Endothelial cell of umbilical vein (primary cell): Measurements from ENCODE around the gene CERS6. TPM values are rescaled to one million over a fixed set of nuclear protein-coding genes. Genes with fewer than 3 reads are reported as not detected.

Experiments used
- BruUV-seq: library from RNA; stranded (reverse); fragments of 400-500 nt; replicated peaks from 2 replicates; lab custom pipeline; 2021; lab: Mats Ljungman, UMichigan
- CTCF ChIA-PET: fragments of 300-600, 350-600 bp; sonication (Branson Sonifier 250); formaldehyde crosslinking; loops from one replicate; lab custom pipeline; 2021; ENCODE audit warnings: antibody characterized with exemption, inconsistent platforms; lab: Charles Lee
- POLR2A ChIA-PET: fragments of 300-600, 350-600 bp; sonication (Branson Sonifier 250); formaldehyde crosslinking; loops from one replicate; lab custom pipeline; 2021; ENCODE audit warnings: antibody characterized with exemption, inconsistent platforms; lab: Charles Lee
- DNase-seq: peaks from one replicate; pipeline ENCODE4 v3.0.0-alpha.2; 2011; ENCODE audit warnings: low read depth, low spot score
- FAIRE-seq: peaks from 2 replicates; lab custom pipeline; 2011; peaks lifted over from hg19 to GRCh38; lab: Jason Lieb, UNC
- H2AFZ ChIP-seq: 2 replicates; pipeline ENCODE4 v1.6.0; 2012; ENCODE audit warnings: low read depth, low read length, control low read depth, inconsistent platforms
- H3K27ac ChIP-seq: 2 replicates; pipeline ENCODE4 v1.5.1; 2011; ENCODE audit warnings: low read depth, mild to moderate bottlenecking, control low read depth, low read length, moderate library complexity; ENCODE audit not compliant: insufficient read depth
- H3K27me3 ChIP-seq, 2 experiments: 2 replicates each; pipeline versions ENCODE4 v1.6.0 to v1.6.1; 2011; ENCODE audit warnings: low read length in 2 of 2, mixed read lengths in 1 of 2; ENCODE audit not compliant: control insufficient read depth in 2 of 2, insufficient read depth in 2 of 2
- H3K36me3 ChIP-seq, 2 experiments: 2 replicates in 1 of 2; 3 replicates in 1 of 2; pipeline ENCODE4 v1.5.1; 2011; ENCODE audit warnings: low read length in 2 of 2, mild to moderate bottlenecking in 1 of 2, moderate library complexity in 1 of 2; ENCODE audit not compliant: control insufficient read depth in 2 of 2, insufficient read depth in 2 of 2; ENCODE audit errors: extremely low read depth in 1 of 2
- H3K4me1 ChIP-seq: 3 replicates; pipeline ENCODE4 v1.5.1; 2011; ENCODE audit warnings: mild to moderate bottlenecking, low read length; ENCODE audit not compliant: control insufficient read depth, insufficient read depth; ENCODE audit errors: extremely low read depth
- H3K4me2 ChIP-seq: 2 replicates; pipeline ENCODE4 v1.6.1; 2011; ENCODE audit warnings: low read length, control low read depth, mixed read lengths; ENCODE audit not compliant: insufficient read depth
- H3K4me3 ChIP-seq, 3 experiments: fragments of 200-600 bp in 1 of 3; sonication (generic), shearing (Covaris generic) in 1 of 3; replicated peaks in 1 of 3; 2 replicates each; pipeline ENCODE4 v1.5.1; 2011 to 2016; ENCODE audit warnings: control low read depth in 3 of 3, low read length in 3 of 3, mild to moderate bottlenecking in 2 of 3, inconsistent platforms in 1 of 3, low read depth in 1 of 3, moderate library complexity in 1 of 3; ENCODE audit not compliant: insufficient read depth in 1 of 3
- H3K79me2 ChIP-seq: 2 replicates; pipeline ENCODE4 v1.6.0; 2012; ENCODE audit warnings: low read length, inconsistent platforms; ENCODE audit not compliant: control insufficient read depth, insufficient read depth
- H3K9ac ChIP-seq: replicated peaks from 2 replicates; pipeline ENCODE3; 2011; ENCODE audit warnings: low read length, control low read depth; ENCODE audit not compliant: insufficient read depth; ENCODE audit errors: extremely low read depth
- H3K9me1 ChIP-seq: replicated peaks from 3 replicates; pipeline ENCODE4 v1.6.0; 2011; ENCODE audit warnings: mild to moderate bottlenecking, low read length; ENCODE audit not compliant: control insufficient read depth, insufficient read depth; ENCODE audit errors: extremely low read depth
- H3K9me3 ChIP-seq: replicated peaks from 2 replicates; pipeline ENCODE4 v1.5.1; 2012; ENCODE audit warnings: low read length, inconsistent platforms; ENCODE audit not compliant: control insufficient read depth, insufficient read depth
- H4K20me1 ChIP-seq: replicated peaks from 2 replicates; pipeline ENCODE3; 2011; ENCODE audit warnings: mild to moderate bottlenecking, low read length; ENCODE audit not compliant: control insufficient read depth, insufficient read depth; ENCODE audit errors: extremely low read depth
- CTCF ChIP-seq, 2 donors: IDR thresholded peaks; 1 replicate in 1 of 2; 2 replicates in 1 of 2; pipeline ENCODE4 v1.5.1; 2011; ENCODE audit warnings: low read length in 2 of 2, mild to moderate bottlenecking in 2 of 2, moderate library complexity in 2 of 2, control low read depth in 1 of 2, inconsistent platforms in 1 of 2, low read depth in 1 of 2; ENCODE audit not compliant: insufficient read depth in 1 of 2; ENCODE audit errors: extremely low read depth in 1 of 2
- EZH2 ChIP-seq: IDR thresholded peaks from 2 replicates; pipeline ENCODE4 v1.6.1; 2012; ENCODE audit warnings: borderline replicate concordance, low read depth, mild to moderate bottlenecking, moderate library complexity, low read length, inconsistent platforms; ENCODE audit not compliant: severe bottlenecking
- FOS ChIP-seq: IDR thresholded peaks from 2 replicates; pipeline ENCODE4 v1.6.1; 2011; ENCODE audit warnings: mild to moderate bottlenecking, low read length, moderate library complexity, borderline replicate concordance; ENCODE audit not compliant: insufficient read depth
- GATA2 ChIP-seq: IDR thresholded peaks from 2 replicates; pipeline ENCODE4 v1.7.0; 2011; ENCODE audit warnings: low read depth, mild to moderate bottlenecking, moderate library complexity, mixed read lengths, low read length; ENCODE audit not compliant: insufficient read length, insufficient read depth
- JUN ChIP-seq: IDR thresholded peaks from 2 replicates; pipeline ENCODE4 v1.6.1; 2011; ENCODE audit warnings: borderline replicate concordance, low read depth; ENCODE audit not compliant: insufficient read length, insufficient read depth
- MAX ChIP-seq: IDR thresholded peaks from 2 replicates; pipeline ENCODE4 v1.6.1; 2011; ENCODE audit not compliant: insufficient read depth, insufficient read length
- MYC ChIP-seq: IDR thresholded peaks from one replicate; pipeline ENCODE4 v1.6.1; 2011; ENCODE audit warnings: mild to moderate bottlenecking, low read depth, low read length
- POLR2A ChIP-seq: IDR thresholded peaks from 2 replicates; pipeline ENCODE4 v1.6.1; 2012; ENCODE audit warnings: low read depth, mild to moderate bottlenecking, control low read depth, low read length
- POLR2AphosphoS5 ChIP-seq: IDR thresholded peaks from 2 replicates; pipeline ENCODE4 v1.6.1; 2012; ENCODE audit warnings: low read depth, mild to moderate bottlenecking, control low read depth, low read length, moderate library complexity; ENCODE audit not compliant: insufficient read depth
- dilution Hi-C: fragments of 300-500 bp; cut with MboI; formaldehyde crosslinking; loops from one replicate; pipeline ENCODE4 v1.15.0; 2019; ENCODE audit warnings: low sequenced_read_pairs; ENCODE audit not compliant: extremely low pct_ligation_motif_present
- intact Hi-C: fragments of 100-400 bp; cut with micrococcal nuclease; formaldehyde crosslinking; loops from one replicate; pipeline ENCODE4 v1.10.0; 2022
- polyA plus RNA-seq, 4 experiments: library from polyadenylated mRNA; depleted of rRNA in 3 of 4; stranded (reverse) in 3 of 4; unstranded in 1 of 4; fragments of >200 nt; gene quantifications; 2 replicates each; pipeline versions ENCODE4 v1.2.1 to v1.2.3, GENCODE V29; 2011 to 2012; ENCODE audit warnings: missing spikeins in 1 of 4
- total RNA-seq: library from RNA; stranded (reverse); gene quantifications from 2 replicates; pipeline ENCODE4 v1.2.3, GENCODE V29; 2021

CERS6 gene
- total and polyA plus RNA-seq, 2 donors (not counting 3 experiments of a cell fraction or from before 2014, with no cell fraction given) = 2.7 to 11.7 TPM

- Histone ChIP-seq H3K9me1 (no peaks in the 10 kb centered on the region), H4K20me1 (no peaks in the 10 kb centered on the region), H3K4me3 (no peak overlapping the region), H3K27ac (no peak overlapping the region), H3K79me2 (no peaks in the 10 kb centered on the region), H3K4me2 (no peak overlapping the region), H3K36me3 (no peaks in the 10 kb centered on the region), H3K9me3 (no peaks in the 10 kb centered on the region), H3K9ac (no peak overlapping the region), H3K27me3 (no peaks in the 10 kb centered on the region), H3K4me1 (peaks cover 4% of the 10 kb centered on the region), H2AFZ (no peak overlapping the region)
- ChIA-PET POLR2A (no interaction called here), CTCF (interaction anchor here (1.2 to 1.5 kb wide), 2 partner anchors 8 to 10 kb away, joined by 3 to 8 read pairs; no protein-coding TSS in a partner anchor)
- DNase-seq (no peak), FAIRE-seq (no peak)
- intact Hi-C loops (no loop called here), dilution Hi-C loops (no loop called here)
- no TSS peak for BruUV-seq
- TF ChIP-seq MAX = no peak
- no peak for TF ChIP-seq POLR2AphosphoS5
- TF ChIP-seq GATA2 = no peak
- TF ChIP-seq MYC = no peak
- TF ChIP-seq EZH2 = no peak
- TF ChIP-seq FOS = no peak
- TF ChIP-seq POLR2A = no peak
- TF ChIP-seq JUN = no peak
- no peak for TF ChIP-seq CTCF (IDR thresholded peaks at IDR 0.05; ENCODE audit: extremely low read depth in 1 of 2, insufficient read depth in 1 of 2, low read depth in 1 of 2, low read length in 2 of 2)
These were observed 70.6 kb downstream of the CERS6 start for GRCh38 chr2:168526641-168527040.
